GM10248 (cell line): ENCODE results near the gene MEG3.

Experiments used
- CTCF ChIA-PET: fragments of 300-600 bp; sonication (Branson Sonifier 250); formaldehyde crosslinking; extraction: SDS; loops from one replicate; lab custom pipeline; 2021; ENCODE audit warnings: antibody characterized with exemption; lab: Yijun Ruan, JAX
- POLR2A ChIA-PET: fragments of 350-650 bp; sonication (Branson Sonifier 250); formaldehyde crosslinking; extraction: SDS; loops from one replicate; lab custom pipeline; 2020; ENCODE audit warnings: antibody characterized with exemption; lab: Yijun Ruan, JAX
- DNase-seq: peaks from one replicate; pipeline ENCODE4 v3.0.0; 2012; ENCODE audit errors: extremely low spot score
- CTCF ChIP-seq: IDR thresholded peaks from 2 replicates; pipeline ENCODE4 v1.5.1; 2012; ENCODE audit warnings: mild to moderate bottlenecking, low read depth; ENCODE audit errors: extremely low read depth, missing control alignments, control extremely low read depth

The MEG3 gene

DNA sequence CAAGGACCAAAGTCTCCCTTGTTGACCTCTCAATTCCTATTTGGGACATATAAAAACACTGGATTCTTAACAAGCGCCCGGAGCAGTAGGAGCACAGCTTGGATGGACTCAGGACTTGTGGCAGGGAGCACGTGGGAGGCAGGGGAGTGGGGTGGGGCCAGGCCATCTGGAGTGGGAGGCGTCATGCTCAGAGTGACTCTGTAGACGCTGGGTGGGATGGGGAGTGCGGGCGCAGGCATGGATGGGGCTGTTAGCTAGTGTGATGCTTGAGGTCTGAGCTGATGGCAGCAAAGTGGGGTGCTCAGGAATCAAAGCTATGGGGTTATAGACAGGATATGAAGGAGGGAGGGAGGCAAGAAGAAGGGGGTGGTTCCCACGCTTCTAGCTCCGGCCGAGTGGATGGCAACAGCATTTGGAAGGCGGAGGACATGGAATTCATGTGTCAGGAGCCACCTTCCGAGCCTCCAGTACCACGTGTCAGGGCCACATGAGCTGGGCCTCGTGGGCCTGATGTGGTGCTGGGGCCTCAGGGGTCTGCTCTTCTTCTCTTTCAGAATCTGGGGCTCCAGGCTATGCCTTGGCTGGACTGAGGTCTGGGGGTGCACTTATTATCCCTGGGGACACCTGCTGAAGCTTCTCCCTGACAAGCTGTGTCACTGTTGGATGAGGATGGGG, 26.2 kb downstream of the MEG3 start:
- TF ChIP-seq CTCF: no peak
- POLR2A ChIA-PET: no interaction called here
- CTCF ChIA-PET: interaction anchor here (0.8 to 4.0 kb wide), 5 partner anchors 12 to 813 kb away, joined by 3 to 15 read pairs (median 3); no protein-coding TSS in a partner anchor
- no peak for DNase-seq

GRCh38 chr14:100854435-100854834, 28.5 kb downstream of the MEG3 start:
- CTCF ChIA-PET: interaction anchor here (1.3 to 4.0 kb wide), 2 partner anchors 10 to 773 kb away, joined by 3 to 15 read pairs; no protein-coding TSS in a partner anchor
- DNase-seq: no peak
- TF ChIP-seq CTCF: no peak
- POLR2A ChIA-PET: no interaction called here

GRCh38 chr14:100855256-100855930, 29.5 kb downstream of the MEG3 start:
- CTCF ChIA-PET: interaction anchor here (4.0 kb wide), 1 partner anchor 9 kb away, joined by 15 read pairs; no protein-coding TSS in a partner anchor
- POLR2A ChIA-PET: no interaction called here

DNA sequence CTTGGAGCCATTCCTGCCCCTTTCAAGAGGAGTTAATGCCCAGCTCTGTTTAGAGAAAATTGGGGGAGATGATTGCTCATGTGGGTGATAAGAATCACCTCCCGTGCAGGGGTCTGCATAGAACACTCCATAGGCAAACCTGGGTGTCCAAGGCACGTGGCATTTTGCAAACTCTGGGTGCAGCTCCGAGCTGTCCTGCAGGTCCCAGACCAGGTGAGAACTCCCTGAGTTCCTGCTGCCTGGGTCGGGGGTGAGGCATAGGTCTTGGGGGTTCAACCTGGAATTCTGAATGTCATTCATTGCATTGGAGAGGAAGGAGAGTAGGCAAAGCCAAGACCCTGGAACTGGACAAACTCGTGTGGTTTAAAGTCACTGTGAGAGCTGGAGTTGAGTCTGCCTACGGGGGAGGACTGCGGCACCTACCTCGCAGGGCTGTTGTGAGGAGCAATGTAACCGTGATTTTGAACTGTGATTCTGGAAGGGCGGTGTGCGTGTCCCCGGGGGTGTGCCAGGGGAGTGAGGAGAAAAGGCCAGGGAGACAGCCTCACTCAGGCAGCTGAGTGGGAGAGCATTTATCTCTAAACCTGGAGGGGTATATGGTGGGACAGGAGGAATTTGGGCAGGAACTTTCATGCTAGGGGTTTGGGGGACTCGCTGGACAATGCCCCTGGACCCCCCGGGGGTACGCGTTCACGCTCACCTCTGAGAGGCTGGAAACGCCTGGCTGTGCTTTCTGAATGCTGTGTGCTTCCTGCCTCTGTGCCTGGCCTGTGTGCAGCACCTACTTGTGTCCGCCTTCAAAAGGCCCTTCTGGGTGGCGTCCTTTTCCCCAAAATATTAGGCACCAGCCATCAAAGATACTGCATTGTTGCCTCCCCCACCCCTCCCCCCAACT, 30.4 kb downstream of the MEG3 start:
- no peak for DNase-seq
- no peak for TF ChIP-seq CTCF
- ChIA-PET POLR2A (no interaction called here), CTCF (interaction anchor here (4.0 kb wide), 1 partner anchor 8 kb away, joined by 15 read pairs; no protein-coding TSS in a partner anchor)

More at GRCh38 chr14:100855256-100855930, 29.5 kb downstream of the MEG3 start:
- no peak for DNase-seq
- no peak for TF ChIP-seq CTCF

GRCh38 chr14:100857233-100857922, 31.5 kb downstream of the MEG3 start:
- POLR2A ChIA-PET: no interaction called here
- no peak for TF ChIP-seq CTCF
- DNase-seq: no peak
- CTCF ChIA-PET: no interaction called here
